Measurements from ENCODE around the gene SCML1. TPM values are rescaled to one million over a fixed set of nuclear protein-coding genes. Genes with fewer than 3 reads are reported as not detected.

SCML1 gene
- total and polyA plus RNA-seq, 10 of the 15 experiments (the other 5 are each of a cell fraction or from before 2014, with no cell fraction given), result 0.62 to 48.3 (median 1.6) TPM

- intact Hi-C loops (cut with micrococcal nuclease; ENCODE audit: unreplicated experiment), result no loop called here
- ATAC-seq (no peak), FAIRE-seq (no peak), DNase-seq (ENCODE audit: low read depth, low spot score) (no peak)
- Histone ChIP-seq H3K4me2 (ENCODE audit: control insufficient read depth, insufficient read depth) (no peak overlapping the region), H3K36me3 (ENCODE audit: control insufficient read depth in 2 of 2, insufficient read depth in 2 of 2, low read length in 1 of 2) (no peaks in the 10 kb centered on the region), H3K4me3 (no peak overlapping the region), H3K9ac (ENCODE audit: control insufficient read depth, insufficient read depth, low read length) (no peak overlapping the region), H3K4me1 (ENCODE audit: control insufficient read depth, insufficient read depth, low read length) (no peaks in the 10 kb centered on the region), H3K9me3 (replicated peaks; ENCODE audit: control insufficient read depth, insufficient read depth, low read length) (no peaks in the 10 kb centered on the region), H2AFZ (ENCODE audit: control insufficient read depth, low read depth, low read length) (no peak overlapping the region), H3K79me2 (ENCODE audit: control insufficient read depth, insufficient read depth, low read length) (no peaks in the 10 kb centered on the region; the same call in 1 of the 2 replicates), H3K27ac (ENCODE audit: control insufficient read depth, insufficient read depth) (no peak overlapping the region), H4K20me1 (ENCODE audit: control insufficient read depth, insufficient read depth) (no peaks in the 10 kb centered on the region), H3K27me3 (replicated peaks in 1 of 2; ENCODE audit: control insufficient read depth in 2 of 2, insufficient read depth in 2 of 2, low read length in 1 of 2) (no peaks in the 10 kb centered on the region)
- in situ Hi-C loops (cut with MboI), result no loop called here
- RAD21 ChIA-PET (ENCODE audit: unreplicated experiment), result no interaction called here
- no TSS peak for BruUV-seq (replicated peaks)
- 62% methylated on average over 11 of the region's 11 CpGs for WGBS (ENCODE audit: insufficient coverage, insufficient replicate concordance, low lambda C conversion rate, missing lambda C conversion rate)
- POLR2A ChIA-PET, result no interaction called here
- TF ChIP-seq RAD21 (IDR thresholded peaks at IDR 0.05; ENCODE audit: insufficient read depth, low read depth, low read length) (no peak), TCF7 (IDR thresholded peaks at IDR 0.05; ENCODE audit: borderline replicate concordance) (no peak)
- SMC1A ChIA-PET (ENCODE audit: uncharacterized antibody, unreplicated experiment), result no interaction called here
- CTCF ChIA-PET, result interaction anchor here (0.6 to 1.2 kb wide), 3 partner anchors 11 to 222 kb away, joined by 3 to 4 read pairs (median 3); no protein-coding TSS in a partner anchor
Observed at GRCh38 chrX:17740137-17741122, 3.1 kb downstream of the SCML1 start.

GRCh38 chrX:17741123-17741511 lies 3.8 kb downstream of the SCML1 start:
- Histone ChIP-seq H3K9me3 (replicated peaks; ENCODE audit: control insufficient read depth, insufficient read depth, low read length) (no peaks in the 10 kb centered on the region), H3K9ac (ENCODE audit: control insufficient read depth, insufficient read depth, low read length) (no peak overlapping the region), H3K4me3 (no peak overlapping the region), H3K4me2 (ENCODE audit: control insufficient read depth, insufficient read depth) (no peak overlapping the region), H3K36me3 (ENCODE audit: control insufficient read depth in 2 of 2, insufficient read depth in 2 of 2, low read length in 1 of 2) (no peaks in the 10 kb centered on the region), H3K27ac (ENCODE audit: control insufficient read depth, insufficient read depth) (no peak overlapping the region), H2AFZ (ENCODE audit: control insufficient read depth, low read depth, low read length) (no peak overlapping the region), H4K20me1 (ENCODE audit: control insufficient read depth, insufficient read depth) (no peaks in the 10 kb centered on the region), H3K4me1 (ENCODE audit: control insufficient read depth, insufficient read depth, low read length) (no peaks in the 10 kb centered on the region), H3K27me3 (replicated peaks in 1 of 2; ENCODE audit: control insufficient read depth in 2 of 2, insufficient read depth in 2 of 2, low read length in 1 of 2) (no peaks in the 10 kb centered on the region), H3K79me2 (ENCODE audit: control insufficient read depth, insufficient read depth, low read length) (no peaks in the 10 kb centered on the region; the same call in 1 of the 2 replicates)
- TF ChIP-seq CREB1 (IDR thresholded peaks at IDR 0.05; ENCODE audit: low read depth), result no peak
- no peak for TF ChIP-seq PML (IDR thresholded peaks at IDR 0.05; ENCODE audit: low read length)
- TF ChIP-seq IRF4 (IDR thresholded peaks at IDR 0.05; ENCODE audit: low read depth, low read length), result no peak
- no peak for TF ChIP-seq ATF3 (IDR thresholded peaks at IDR 0.05; ENCODE audit: borderline replicate concordance, extremely low read depth, low read depth, low read length)
- no peak for TF ChIP-seq YBX1 (IDR thresholded peaks at IDR 0.05)
- no peak for TF ChIP-seq CHD2 (IDR thresholded peaks at IDR 0.05; ENCODE audit: borderline replicate concordance, low read depth, low read length)
- no peak for TF ChIP-seq SMAD1 (IDR thresholded peaks at IDR 0.05; ENCODE audit: low read depth, partially characterized antibody)
- in situ Hi-C loops (cut with MboI) (no loop called here), intact Hi-C loops (cut with micrococcal nuclease; ENCODE audit: unreplicated experiment) (no loop called here)
- no TSS peak for BruUV-seq (replicated peaks)
- ChIA-PET RAD21 (ENCODE audit: unreplicated experiment) (no interaction called here), CTCF (interaction anchor here (0.6 kb wide), 1 partner anchor 21 kb away, joined by 3 read pairs; no protein-coding TSS in a partner anchor), SMC1A (ENCODE audit: uncharacterized antibody, unreplicated experiment) (no interaction called here), POLR2A (no interaction called here)
- ATAC-seq (no peak), FAIRE-seq (no peak), DNase-seq (ENCODE audit: low read depth, low spot score) (no peak)
- 53% methylated on average over 9 of the region's 9 CpGs for WGBS (ENCODE audit: insufficient coverage, insufficient replicate concordance, low lambda C conversion rate, missing lambda C conversion rate)
